Activated CD4-positive, alpha-beta T cell treated with anti-CD3 and anti-CD28 coated beads, Interleukin-2, amount 10 ng/mL, durations not matched to agents 7 days and 5 days (primary cell): Measurements from ENCODE around the gene KIAA1217. TPM values are rescaled to one million over a fixed set of nuclear protein-coding genes. Genes with fewer than 3 reads are reported as not detected.
A peak's percentile ranks its signal among the peaks of the same experiment; 100 is the strongest.

ENCODE experiments used
- CTCF ChIA-PET: fragments of 350-600 bp; sonication (Branson Sonifier 250); formaldehyde crosslinking; loops from one replicate; lab custom pipeline; 2021; ENCODE audit warnings: antibody characterized with exemption; lab: Charles Lee
- POLR2A ChIA-PET: fragments of 350-600 bp; sonication (Branson Sonifier 250); formaldehyde crosslinking; loops from one replicate; lab custom pipeline; 2021; ENCODE audit warnings: antibody characterized with exemption; lab: Charles Lee
- DNase-seq: peaks from one replicate; pipeline ENCODE4 v3.0.0-alpha.2; 2020
- H3K27ac Mint-ChIP-seq: one replicate; pipeline ENCODE4 v1.8.0; 2021; ENCODE audit warnings: mild to moderate bottlenecking, moderate library complexity, mixed read lengths
- H3K27me3 Mint-ChIP-seq: one replicate; pipeline ENCODE4 v1.8.0; 2021; ENCODE audit warnings: mixed read lengths
- H3K36me3 Mint-ChIP-seq: one replicate; pipeline ENCODE4 v1.8.0; 2021; ENCODE audit warnings: low read depth, mixed read lengths
- H3K4me1 Mint-ChIP-seq: one replicate; pipeline ENCODE4 v1.8.0; 2021; ENCODE audit warnings: mixed read lengths
- H3K4me3 Mint-ChIP-seq: one replicate; pipeline ENCODE4 v1.8.0; 2021; ENCODE audit warnings: mild to moderate bottlenecking, moderate library complexity, mixed read lengths
- H3K9me3 Mint-ChIP-seq: one replicate; pipeline ENCODE4 v1.8.0; 2021; ENCODE audit warnings: mixed read lengths
- total RNA-seq, 2 experiments: library from RNA; stranded (reverse); gene quantifications; one replicate each; pipeline ENCODE4 v1.2.3, GENCODE V29; 2021

Gene KIAA1217
- total RNA-seq, 2 experiments from 2014 or later = 0.32 to 0.33 TPM

GRCh38 chr10:24501056-24501711, 292.2 kb downstream of the KIAA1217 start:
- POLR2A ChIA-PET = no interaction called here
- no peak overlapping the region for H3K27ac Mint-ChIP-seq
- CTCF ChIA-PET = interaction anchor here (0.7 kb wide), 1 partner anchor 213 kb away, joined by 3 read pairs; no protein-coding TSS in a partner anchor
- no peaks in the 10 kb centered on the region for H3K27me3 Mint-ChIP-seq
- DNase-seq = no peak
- H3K9me3 Mint-ChIP-seq = no peaks in the 10 kb centered on the region
- no peaks in the 10 kb centered on the region for H3K36me3 Mint-ChIP-seq
- H3K4me3 Mint-ChIP-seq = no peak overlapping the region
- no peaks in the 10 kb centered on the region for H3K4me1 Mint-ChIP-seq

DNA sequence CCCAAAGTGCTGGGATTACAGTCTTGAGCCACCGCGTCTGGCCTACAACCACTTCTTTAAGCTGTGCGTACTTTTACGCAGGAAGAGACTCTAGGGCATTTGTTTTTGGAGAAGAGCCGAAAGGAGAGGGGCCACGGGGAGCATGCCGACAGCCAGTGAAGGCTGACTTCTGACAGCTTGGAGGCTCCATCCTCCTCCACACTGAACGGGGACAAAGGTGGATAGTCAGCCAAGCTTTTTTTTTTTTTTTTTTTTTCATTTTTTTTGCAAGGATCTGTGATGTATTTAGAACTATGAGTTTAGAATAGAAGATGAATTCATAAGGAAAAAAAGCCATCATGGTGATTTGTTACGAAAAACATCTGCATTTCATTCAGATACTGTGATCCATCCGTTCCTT, 293.1 kb downstream of the KIAA1217 start:
- no peaks in the 10 kb centered on the region for H3K36me3 Mint-ChIP-seq
- no peaks in the 10 kb centered on the region for H3K4me1 Mint-ChIP-seq
- H3K4me3 Mint-ChIP-seq = no peak overlapping the region
- no peak for DNase-seq
- ChIA-PET CTCF (interaction anchor here (0.7 to 3.0 kb wide), 2 partner anchors 16 to 212 kb away, joined by 3 to 10 read pairs; no protein-coding TSS in a partner anchor), POLR2A (no interaction called here)
- no peaks in the 10 kb centered on the region for H3K9me3 Mint-ChIP-seq
- peaks cover 2% of the 10 kb centered on the region for H3K27me3 Mint-ChIP-seq
- H3K27ac Mint-ChIP-seq = no peak overlapping the region

GRCh38 chr10:24502801-24503460, 294.0 kb downstream of the KIAA1217 start:
- H3K4me3 Mint-ChIP-seq = no peak overlapping the region
- no peak for DNase-seq
- H3K36me3 Mint-ChIP-seq = no peaks in the 10 kb centered on the region
- no peaks in the 10 kb centered on the region for H3K9me3 Mint-ChIP-seq
- peaks cover 2% of the 10 kb centered on the region for H3K27me3 Mint-ChIP-seq
- no peak overlapping the region for H3K27ac Mint-ChIP-seq
- ChIA-PET CTCF (interaction anchor here (0.8 to 3.0 kb wide), 2 partner anchors 16 to 46 kb away, joined by 3 to 10 read pairs; no protein-coding TSS in a partner anchor), POLR2A (no interaction called here)
- no peaks in the 10 kb centered on the region for H3K4me1 Mint-ChIP-seq

- ChIA-PET POLR2A (no interaction called here), CTCF (interaction anchor here (3.0 kb wide), 1 partner anchor 15 kb away, joined by 10 read pairs; no protein-coding TSS in a partner anchor)
- Mint-ChIP-seq H3K4me1 (no peaks in the 10 kb centered on the region), H3K9me3 (no peaks in the 10 kb centered on the region), H3K36me3 (no peaks in the 10 kb centered on the region), H3K27ac (no peak overlapping the region), H3K27me3 (peaks cover 4% of the 10 kb centered on the region), H3K4me3 (no peak overlapping the region)
- peak; percentile 23 for DNase-seq
These were observed 294.8 kb downstream of the KIAA1217 start for GRCh38 chr10:24503461-24504320.

DNA sequence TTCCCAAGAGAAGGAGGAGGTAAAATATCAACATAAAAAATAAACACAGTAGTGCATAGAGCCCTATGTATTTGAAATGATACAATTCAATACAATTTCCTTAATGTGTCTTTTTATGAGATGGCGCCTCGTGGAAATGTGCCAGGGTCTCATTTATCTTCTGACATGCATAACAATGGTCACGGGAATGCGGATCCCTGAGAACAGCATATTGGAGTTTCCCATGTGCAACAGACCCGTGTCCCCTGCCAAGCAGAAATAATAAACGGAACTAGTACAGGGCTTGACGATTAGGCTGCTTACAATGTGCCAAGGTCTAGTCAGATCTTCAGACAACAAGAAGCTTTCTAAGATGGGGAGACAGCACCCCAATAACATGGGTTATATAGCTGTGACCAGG, 296.8 kb downstream of the KIAA1217 start:
- Mint-ChIP-seq H3K4me1 (no peaks in the 10 kb centered on the region), H3K9me3 (no peaks in the 10 kb centered on the region), H3K27me3 (peaks cover 8% of the 10 kb centered on the region), H3K27ac (no peak overlapping the region), H3K36me3 (no peaks in the 10 kb centered on the region), H3K4me3 (no peak overlapping the region)
- no peak for DNase-seq
- ChIA-PET POLR2A (no interaction called here), CTCF (interaction anchor here (1.8 kb wide), 1 partner anchor 14 kb away, joined by 6 read pairs; no protein-coding TSS in a partner anchor)

GRCh38 chr10:24513155-24513554, 304.2 kb downstream of the KIAA1217 start:
- Mint-ChIP-seq H3K4me3 (no peak overlapping the region), H3K4me1 (no peaks in the 10 kb centered on the region), H3K36me3 (no peaks in the 10 kb centered on the region), H3K9me3 (no peaks in the 10 kb centered on the region), H3K27ac (no peak overlapping the region), H3K27me3 (peaks cover 6% of the 10 kb centered on the region)
- POLR2A ChIA-PET = no interaction called here
- CTCF ChIA-PET = no interaction called here
- DNase-seq = no peak

DNA sequence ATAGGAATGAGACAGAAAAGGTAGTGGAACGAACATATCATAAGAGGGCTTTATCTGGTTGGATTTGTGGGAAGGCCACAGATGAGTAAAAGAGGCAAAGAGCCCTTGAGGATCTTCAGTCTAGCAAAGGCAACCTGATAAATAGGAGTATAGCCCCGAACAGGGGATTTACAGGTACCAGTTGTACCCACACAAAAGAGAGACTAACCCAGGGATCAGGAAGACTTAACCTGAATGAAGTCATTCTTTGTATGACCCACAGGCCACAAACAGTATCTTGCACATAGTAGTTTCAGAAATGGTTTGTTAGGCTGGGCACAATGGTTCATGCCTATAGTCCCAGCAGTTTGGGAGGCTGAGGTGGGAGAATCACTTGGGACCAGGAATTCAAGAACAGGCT, 306.5 kb downstream of the KIAA1217 start:
- H3K9me3 Mint-ChIP-seq = no peaks in the 10 kb centered on the region
- peaks cover 14% of the 10 kb centered on the region for H3K4me1 Mint-ChIP-seq
- no peak for DNase-seq
- no peaks in the 10 kb centered on the region for H3K27me3 Mint-ChIP-seq
- no peaks in the 10 kb centered on the region for H3K36me3 Mint-ChIP-seq
- ChIA-PET CTCF (no interaction called here), POLR2A (no interaction called here)
- H3K27ac Mint-ChIP-seq = no peak overlapping the region
- H3K4me3 Mint-ChIP-seq = no peak overlapping the region

DNA sequence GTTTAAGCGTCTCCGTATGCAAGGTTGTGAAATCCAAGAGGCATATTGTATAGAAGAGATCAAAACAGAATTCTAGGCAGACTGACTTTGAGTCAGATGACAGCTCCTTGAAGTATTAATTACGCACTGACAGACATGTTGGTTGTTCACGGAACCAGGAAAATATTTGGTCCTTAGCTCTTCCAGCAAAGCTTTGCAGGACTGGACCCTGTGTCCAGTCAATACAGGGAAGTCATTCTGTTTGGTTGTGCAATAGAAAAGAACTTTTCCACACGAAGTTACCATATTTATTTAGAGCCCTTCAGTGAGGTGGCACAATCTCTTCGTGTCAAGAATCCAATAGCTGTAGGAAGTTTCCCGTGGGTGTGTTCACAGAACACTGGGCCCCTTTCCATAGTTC, 309.5 kb downstream of the KIAA1217 start:
- Mint-ChIP-seq H3K36me3 (no peaks in the 10 kb centered on the region), H3K4me1 (peaks cover 14% of the 10 kb centered on the region), H3K4me3 (no peak overlapping the region), H3K27me3 (no peaks in the 10 kb centered on the region), H3K27ac (no peak overlapping the region), H3K9me3 (no peaks in the 10 kb centered on the region)
- no peak for DNase-seq
- ChIA-PET POLR2A (no interaction called here), CTCF (interaction anchor here (0.8 to 2.4 kb wide), 4 partner anchors 8 to 34 kb away, joined by 3 to 10 read pairs (median 3); no protein-coding TSS in a partner anchor)

DNA sequence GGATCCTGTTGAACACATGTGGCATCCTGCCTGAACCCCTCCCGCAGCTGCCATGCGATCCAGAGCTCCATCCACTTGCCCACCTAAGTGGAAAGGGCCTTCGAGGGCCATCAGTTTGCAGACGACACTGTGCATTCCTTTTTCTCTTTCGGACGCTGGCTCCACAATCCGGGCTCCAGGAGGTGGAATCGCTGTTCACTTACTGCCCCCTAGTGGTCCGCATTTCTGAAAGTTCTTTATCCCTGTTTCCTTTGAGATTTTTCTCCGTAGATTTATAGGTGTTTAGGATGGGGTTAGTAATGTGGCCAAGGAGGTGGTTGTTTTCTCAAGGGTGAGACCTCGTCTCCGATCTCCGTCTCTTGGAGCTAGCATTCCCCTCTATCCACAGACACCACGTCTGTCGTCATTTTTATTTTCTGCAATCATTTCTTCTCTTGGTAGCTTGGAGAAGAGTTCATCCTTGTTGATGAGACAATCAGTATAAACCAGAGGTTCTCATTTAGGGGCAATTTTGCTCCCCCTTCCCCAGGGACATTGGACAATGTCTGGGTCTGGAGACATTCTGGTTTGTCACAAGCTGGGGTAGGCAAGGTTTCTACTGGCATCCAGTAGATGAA, 310.2 kb downstream of the KIAA1217 start:
- Mint-ChIP-seq H3K36me3 (no peaks in the 10 kb centered on the region), H3K27ac (no peak overlapping the region), H3K4me1 (peaks cover 14% of the 10 kb centered on the region), H3K9me3 (no peaks in the 10 kb centered on the region), H3K4me3 (no peak overlapping the region), H3K27me3 (no peaks in the 10 kb centered on the region)
- ChIA-PET CTCF (interaction anchor here (1.1 to 2.4 kb wide), 5 partner anchors 9 to 35 kb away, joined by 3 to 10 read pairs (median 4); no protein-coding TSS in a partner anchor), POLR2A (interaction anchor here (0.6 kb wide), 1 partner anchor 59 kb away, joined by 3 read pairs; no protein-coding TSS in a partner anchor)
- peak; percentile 52 for DNase-seq

- ChIA-PET POLR2A (interaction anchor here (0.6 kb wide), 1 partner anchor 58 kb away, joined by 3 read pairs; no protein-coding TSS in a partner anchor), CTCF (interaction anchor here (0.6 to 1.6 kb wide), 4 partner anchors 12 to 35 kb away, joined by 3 to 6 read pairs (median 4); no protein-coding TSS in a partner anchor)
- Mint-ChIP-seq H3K36me3 (no peaks in the 10 kb centered on the region), H3K4me1 (peaks cover 14% of the 10 kb centered on the region), H3K9me3 (no peaks in the 10 kb centered on the region), H3K27me3 (no peaks in the 10 kb centered on the region), H3K27ac (no peak overlapping the region), H3K4me3 (no peak overlapping the region)
- DNase-seq = peak; percentile 14
These were observed 311.0 kb downstream of the KIAA1217 start for GRCh38 chr10:24519950-24520349.

DNA sequence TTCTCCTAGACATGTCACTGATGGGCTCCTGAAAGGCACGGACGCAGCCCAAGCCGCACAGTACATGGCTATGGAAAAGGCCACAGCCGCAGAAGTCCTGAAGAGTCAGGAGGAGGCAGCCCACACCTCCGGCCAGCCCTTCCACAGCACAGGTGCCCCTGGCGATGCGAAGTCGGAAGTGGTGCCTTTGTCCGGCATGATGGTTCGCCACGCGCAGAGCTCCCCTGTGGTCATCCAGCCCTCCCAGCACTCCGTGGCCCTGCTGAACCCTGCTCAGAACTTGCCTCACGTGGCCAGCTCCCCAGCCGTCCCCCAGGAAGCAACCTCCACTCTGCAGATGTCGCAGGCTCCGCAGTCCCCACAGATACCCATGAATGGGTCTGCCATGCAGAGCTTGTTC, 315.4 kb downstream of the KIAA1217 start:
- Mint-ChIP-seq H3K27ac (no peak overlapping the region), H3K27me3 (no peaks in the 10 kb centered on the region), H3K36me3 (no peaks in the 10 kb centered on the region), H3K9me3 (no peaks in the 10 kb centered on the region), H3K4me3 (no peak overlapping the region), H3K4me1 (peaks cover 9% of the 10 kb centered on the region)
- POLR2A ChIA-PET = no interaction called here
- CTCF ChIA-PET = no interaction called here
- no peak for DNase-seq

GRCh38 chr10:24526085-24526649, 317.2 kb downstream of the KIAA1217 start:
- H3K36me3 Mint-ChIP-seq = no peaks in the 10 kb centered on the region
- H3K4me1 Mint-ChIP-seq = no peaks in the 10 kb centered on the region
- POLR2A ChIA-PET = no interaction called here
- H3K27me3 Mint-ChIP-seq = no peaks in the 10 kb centered on the region
- no peak overlapping the region for H3K27ac Mint-ChIP-seq
- no peak overlapping the region for H3K4me3 Mint-ChIP-seq
- no peak for DNase-seq
- CTCF ChIA-PET = no interaction called here
- H3K9me3 Mint-ChIP-seq = no peaks in the 10 kb centered on the region
